GM12878 (cell line): Measurements from ENCODE around the gene GOLGA6A. TPM values are rescaled to one million over a fixed set of nuclear protein-coding genes. Genes with fewer than 3 reads are reported as not detected.

Experiments
- polyA plus RNA-seq, 11 experiments: library from polyadenylated mRNA; depleted of rRNA in 4 of 11; unstranded in 6 of 11; stranded (reverse) in 5 of 11; fragments of >200 nt; fragmentation: Nextera tagmentation in 4 of 11; fragmentation: Illumina TruSeq in 1 of 11; extraction: Ambion mirVana in 4 of 11; extraction: Trizol in 1 of 11; gene quantifications; 1 replicate in 1 of 11; 2 replicates in 10 of 11; pipeline versions ENCODE4 v1.2.1 to v1.2.3, GENCODE V29; 2011 to 2016; ENCODE audit warnings: inconsistent platforms in 2 of 11, missing spikeins in 2 of 11, low read depth in 1 of 11
- small RNA-seq: library from RNA; depleted of rRNA; stranded (forward); fragments of <200 nt; gene quantifications from one replicate; pipeline ENCODE3, GENCODE V24; 2014
- total RNA-seq, 4 experiments: library from RNA; depleted of rRNA in 3 of 4; stranded (reverse); fragments of >200 nt in 3 of 4; fragmentation: Illumina TruSeq in 1 of 4; extraction: Trizol in 1 of 4; gene quantifications; 2 replicates each; pipeline versions ENCODE4 v1.2.1 to v1.2.3, GENCODE V29; 2013 to 2021

Gene GOLGA6A
- total and polyA plus RNA-seq, 10 of the 15 experiments (the other 5 are each of a cell fraction or from before 2014, with no cell fraction given) = not detected

Small RNA genes within 50 kb of the gene (small RNA-seq; reads per million reads assigned to genes)
- gene RN7SL429P = not detected

Other genes with a start within 250 kb of the GOLGA6A start
Only the 7 nearest of the 8 such genes appear.
- not detected in 2 replicates for gene LOXL1, start 156.1 kb downstream of the GOLGA6A start, total RNA-seq (2014; rRNA removed)
- not detected in 2 replicates for gene LOXL1, start 156.1 kb downstream of the GOLGA6A start, total RNA-seq (2014; rRNA removed; fragmentation: Illumina TruSeq; extraction: Trizol)
- gene LOXL1, start 156.1 kb downstream of the GOLGA6A start, total RNA-seq (2021) = 0.11 and 0.15 TPM in 2 replicates
- not detected in 2 replicates for gene LOXL1, start 156.1 kb downstream of the GOLGA6A start, polyA plus RNA-seq (2011; rRNA removed)
- not detected in 2 replicates for gene LOXL1, start 156.1 kb downstream of the GOLGA6A start, polyA plus RNA-seq (2014; fragmentation: Illumina TruSeq; extraction: Trizol)
- not detected for gene LOXL1, start 156.1 kb downstream of the GOLGA6A start, polyA plus RNA-seq (2014; fragmentation: Nextera tagmentation; extraction: Ambion mirVana)
- gene LOXL1, start 156.1 kb downstream of the GOLGA6A start, polyA plus RNA-seq (2014; rRNA removed) = not detected in 2 replicates
- gene LOXL1, start 156.1 kb downstream of the GOLGA6A start, polyA plus RNA-seq (2016; fragmentation: Nextera tagmentation; extraction: Ambion mirVana) = under 1 TPM in 1 of 2 experiments, not detected in 1; 0.07 TPM
- 12.0 and 12.2 TPM in 2 replicates for gene STOML1, start 90.3 kb downstream of the GOLGA6A start, total RNA-seq (2014; rRNA removed)
- gene STOML1, start 90.3 kb downstream of the GOLGA6A start, total RNA-seq (2014; rRNA removed; fragmentation: Illumina TruSeq; extraction: Trizol) = 4.6 TPM in 2 replicates
- 12.1 TPM in 2 replicates for gene STOML1, start 90.3 kb downstream of the GOLGA6A start, total RNA-seq (2021)
- gene STOML1, start 90.3 kb downstream of the GOLGA6A start, polyA plus RNA-seq (2011; rRNA removed) = 2.0 and 4.2 TPM in 2 replicates
- gene STOML1, start 90.3 kb downstream of the GOLGA6A start, polyA plus RNA-seq (2014; fragmentation: Illumina TruSeq; extraction: Trizol) = 1.7 and 3.2 TPM in 2 replicates
- under 1 TPM; 0.14 to 0.46 TPM for gene STOML1, start 90.3 kb downstream of the GOLGA6A start, polyA plus RNA-seq (2014; fragmentation: Nextera tagmentation; extraction: Ambion mirVana)
- gene STOML1, start 90.3 kb downstream of the GOLGA6A start, polyA plus RNA-seq (2014; rRNA removed) = 12.5 and 13.6 TPM in 2 replicates
- gene STOML1, start 90.3 kb downstream of the GOLGA6A start, polyA plus RNA-seq (2016; fragmentation: Nextera tagmentation; extraction: Ambion mirVana) = 10 to 100 TPM; 13.2 to 13.6 TPM
- gene PML, start 87.8 kb downstream of the GOLGA6A start, total RNA-seq (2014; rRNA removed) = 28.4 and 28.9 TPM in 2 replicates
- 17.8 and 18.8 TPM in 2 replicates for gene PML, start 87.8 kb downstream of the GOLGA6A start, total RNA-seq (2014; rRNA removed; fragmentation: Illumina TruSeq; extraction: Trizol)
- 91.5 and 95.5 TPM in 2 replicates for gene PML, start 87.8 kb downstream of the GOLGA6A start, total RNA-seq (2021)
- gene PML, start 87.8 kb downstream of the GOLGA6A start, polyA plus RNA-seq (2011; rRNA removed) = 7.6 and 13.6 TPM in 2 replicates
- 15.0 and 32.7 TPM in 2 replicates for gene PML, start 87.8 kb downstream of the GOLGA6A start, polyA plus RNA-seq (2014; fragmentation: Illumina TruSeq; extraction: Trizol)
- 10 to 100 TPM in 1 of 2 experiments, 1 to 10 TPM in 1; 8.5 to 14.2 TPM for gene PML, start 87.8 kb downstream of the GOLGA6A start, polyA plus RNA-seq (2014; fragmentation: Nextera tagmentation; extraction: Ambion mirVana)
- gene PML, start 87.8 kb downstream of the GOLGA6A start, polyA plus RNA-seq (2014; rRNA removed) = 34.2 and 45.3 TPM in 2 replicates
- gene PML, start 87.8 kb downstream of the GOLGA6A start, polyA plus RNA-seq (2016; fragmentation: Nextera tagmentation; extraction: Ambion mirVana) = 10 to 100 TPM; 54.0 to 60.0 TPM
- gene ISLR2, start 48.0 kb upstream of the GOLGA6A start, total RNA-seq (2014; rRNA removed) = 0.06 and 0.16 TPM in 2 replicates
- 0.04 TPM in 1 of 2 replicates, not detected in the other for gene ISLR2, start 48.0 kb upstream of the GOLGA6A start, total RNA-seq (2014; rRNA removed; fragmentation: Illumina TruSeq; extraction: Trizol)
- 0.21 and 0.37 TPM in 2 replicates for gene ISLR2, start 48.0 kb upstream of the GOLGA6A start, total RNA-seq (2021)
- not detected in 2 replicates for gene ISLR2, start 48.0 kb upstream of the GOLGA6A start, polyA plus RNA-seq (2011; rRNA removed)
- gene ISLR2, start 48.0 kb upstream of the GOLGA6A start, polyA plus RNA-seq (2014; fragmentation: Illumina TruSeq; extraction: Trizol) = 0.09 TPM in 1 of 2 replicates, not detected in the other
- gene ISLR2, start 48.0 kb upstream of the GOLGA6A start, polyA plus RNA-seq (2014; fragmentation: Nextera tagmentation; extraction: Ambion mirVana) = not detected
- gene ISLR2, start 48.0 kb upstream of the GOLGA6A start, polyA plus RNA-seq (2014; rRNA removed) = 0.10 and 0.30 TPM in 2 replicates
- gene ISLR2, start 48.0 kb upstream of the GOLGA6A start, polyA plus RNA-seq (2016; fragmentation: Nextera tagmentation; extraction: Ambion mirVana) = under 1 TPM in 1 of 2 experiments, not detected in 1; 0.05 TPM
- gene ISLR, start 91.2 kb upstream of the GOLGA6A start, total RNA-seq (2014; rRNA removed) = 0.62 and 1.1 TPM in 2 replicates
- 0.28 and 0.45 TPM in 2 replicates for gene ISLR, start 91.2 kb upstream of the GOLGA6A start, total RNA-seq (2014; rRNA removed; fragmentation: Illumina TruSeq; extraction: Trizol)
- 1.3 and 1.7 TPM in 2 replicates for gene ISLR, start 91.2 kb upstream of the GOLGA6A start, total RNA-seq (2021)
- 0.03 TPM in 1 of 2 replicates, not detected in the other for gene ISLR, start 91.2 kb upstream of the GOLGA6A start, polyA plus RNA-seq (2011; rRNA removed)
- gene ISLR, start 91.2 kb upstream of the GOLGA6A start, polyA plus RNA-seq (2014; fragmentation: Illumina TruSeq; extraction: Trizol) = 0.16 and 0.46 TPM in 2 replicates
- under 1 TPM; 0.05 to 0.13 TPM for gene ISLR, start 91.2 kb upstream of the GOLGA6A start, polyA plus RNA-seq (2014; fragmentation: Nextera tagmentation; extraction: Ambion mirVana)
- gene ISLR, start 91.2 kb upstream of the GOLGA6A start, polyA plus RNA-seq (2014; rRNA removed) = 0.92 and 1.1 TPM in 2 replicates
- gene ISLR, start 91.2 kb upstream of the GOLGA6A start, polyA plus RNA-seq (2016; fragmentation: Nextera tagmentation; extraction: Ambion mirVana) = 1 to 10 TPM in 1 of 2 experiments, under 1 TPM in 1; 0.91 to 1.8 TPM
- gene STRA6, start 120.2 kb upstream of the GOLGA6A start, total RNA-seq (2014; rRNA removed) = 6.9 and 7.1 TPM in 2 replicates
- gene STRA6, start 120.2 kb upstream of the GOLGA6A start, total RNA-seq (2014; rRNA removed; fragmentation: Illumina TruSeq; extraction: Trizol) = 4.1 and 4.4 TPM in 2 replicates
- 9.7 and 10.0 TPM in 2 replicates for gene STRA6, start 120.2 kb upstream of the GOLGA6A start, total RNA-seq (2021)
- gene STRA6, start 120.2 kb upstream of the GOLGA6A start, polyA plus RNA-seq (2011; rRNA removed) = 0.39 and 1.3 TPM in 2 replicates
- 2.4 and 4.2 TPM in 2 replicates for gene STRA6, start 120.2 kb upstream of the GOLGA6A start, polyA plus RNA-seq (2014; fragmentation: Illumina TruSeq; extraction: Trizol)
- under 1 TPM; 0.31 to 0.62 TPM for gene STRA6, start 120.2 kb upstream of the GOLGA6A start, polyA plus RNA-seq (2014; fragmentation: Nextera tagmentation; extraction: Ambion mirVana)
- 8.8 and 10.8 TPM in 2 replicates for gene STRA6, start 120.2 kb upstream of the GOLGA6A start, polyA plus RNA-seq (2014; rRNA removed)
- gene STRA6, start 120.2 kb upstream of the GOLGA6A start, polyA plus RNA-seq (2016; fragmentation: Nextera tagmentation; extraction: Ambion mirVana) = 10 to 100 TPM in 1 of 2 experiments, 1 to 10 TPM in 1; 8.8 to 10.4 TPM
- 2.6 and 2.9 TPM in 2 replicates for gene CCDC33, start 153.8 kb upstream of the GOLGA6A start, total RNA-seq (2014; rRNA removed)
- 4.4 and 4.8 TPM in 2 replicates for gene CCDC33, start 153.8 kb upstream of the GOLGA6A start, total RNA-seq (2014; rRNA removed; fragmentation: Illumina TruSeq; extraction: Trizol)
- 4.1 and 4.9 TPM in 2 replicates for gene CCDC33, start 153.8 kb upstream of the GOLGA6A start, total RNA-seq (2021)
- 0.36 and 0.57 TPM in 2 replicates for gene CCDC33, start 153.8 kb upstream of the GOLGA6A start, polyA plus RNA-seq (2011; rRNA removed)
- gene CCDC33, start 153.8 kb upstream of the GOLGA6A start, polyA plus RNA-seq (2014; fragmentation: Illumina TruSeq; extraction: Trizol) = 3.1 and 3.2 TPM in 2 replicates
- gene CCDC33, start 153.8 kb upstream of the GOLGA6A start, polyA plus RNA-seq (2014; fragmentation: Nextera tagmentation; extraction: Ambion mirVana) = 1 to 10 TPM; 3.0 to 5.4 TPM
- gene CCDC33, start 153.8 kb upstream of the GOLGA6A start, polyA plus RNA-seq (2014; rRNA removed) = 4.1 and 6.0 TPM in 2 replicates
- gene CCDC33, start 153.8 kb upstream of the GOLGA6A start, polyA plus RNA-seq (2016; fragmentation: Nextera tagmentation; extraction: Ambion mirVana) = 1 to 10 TPM; 4.7 to 5.8 TPM